GM06990 (cell line): ENCODE measurements around the gene SLC30A10.
A peak's percentile ranks its signal among the peaks of the same experiment; 100 is the strongest.

Experiments used
- DNase-seq: peaks from one replicate; pipeline ENCODE4 v3.0.0-alpha.2; 2011; ENCODE audit not compliant: insufficient read length; ENCODE audit errors: extremely low read depth
- H3K27me3 ChIP-seq: replicated peaks from 2 replicates; pipeline ENCODE4 v1.6.0; 2011; ENCODE audit warnings: low read length; ENCODE audit not compliant: control insufficient read depth, insufficient read depth
- H3K36me3 ChIP-seq: 2 replicates; pipeline ENCODE4 v1.5.1; 2011; ENCODE audit warnings: low read length; ENCODE audit not compliant: control insufficient read depth, insufficient read depth
- H3K4me3 ChIP-seq: replicated peaks from 2 replicates; pipeline ENCODE4 v1.5.1; 2011; ENCODE audit warnings: low read depth, mild to moderate bottlenecking, control low read depth, low read length
- TF ChIP-seq, protein P1 (sequence below): IDR thresholded peaks from 2 replicates; pipeline ENCODE4 v1.5.1; 2011; ENCODE audit warnings: low read length, control low read depth, mild to moderate bottlenecking, inconsistent platforms; ENCODE audit not compliant: insufficient read depth, poor library complexity, severe bottlenecking

The SLC30A10 gene

DNA sequence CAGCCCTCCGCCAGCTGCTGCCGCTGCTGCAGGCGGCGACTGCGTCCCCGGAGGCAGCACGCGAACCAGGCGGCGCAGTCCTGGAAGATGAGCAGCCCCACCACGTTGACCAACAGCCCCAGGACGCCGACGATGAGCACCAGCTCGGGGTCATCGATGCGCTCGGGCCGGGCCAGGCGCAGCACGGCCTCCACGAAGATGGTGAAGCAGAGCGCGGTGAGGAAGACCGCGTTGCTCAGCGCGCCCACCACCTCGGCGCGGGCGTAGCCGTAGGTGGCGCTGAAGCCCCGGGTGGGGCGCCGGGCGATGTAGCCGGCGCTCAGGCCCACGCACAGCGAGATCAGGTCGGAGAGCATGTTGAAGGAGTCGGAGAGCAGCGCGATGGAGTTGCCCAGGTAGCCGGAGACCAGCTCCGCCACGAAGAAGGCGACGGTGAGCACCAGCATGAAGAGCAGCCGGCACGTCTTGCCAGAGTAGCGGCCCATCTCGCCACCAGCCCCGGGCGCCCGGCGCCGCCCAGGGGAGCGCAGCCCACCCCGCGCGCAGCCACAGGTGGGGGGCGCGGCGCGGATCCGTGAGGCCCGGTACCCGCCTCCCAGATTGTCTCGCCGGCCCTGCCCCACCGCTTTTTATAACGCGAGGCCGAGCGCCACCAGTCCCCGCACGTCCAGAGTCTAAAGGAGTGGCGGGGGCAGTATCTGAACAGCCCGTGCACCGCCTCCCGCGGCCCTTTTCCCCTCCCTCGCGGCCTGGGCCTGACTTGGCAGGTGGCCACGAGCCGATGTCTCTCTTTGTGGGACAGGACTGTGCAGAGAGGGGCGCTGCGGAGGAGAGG is at the start of gene SLC30A10:
TSS of gene SLC30A10 (minus strand) at position 602 of the 835 bp plus-strand sequence. CDS start at position 485, 117 bp downstream.
- Histone ChIP-seq H3K4me3 (peak within 1 kb of the TSS; percentile 45), H3K36me3 (no peaks in the 10 kb centered on the region), H3K27me3 (peaks cover 4% of the 10 kb centered on the region)
- TF ChIP-seq, protein P1, sequence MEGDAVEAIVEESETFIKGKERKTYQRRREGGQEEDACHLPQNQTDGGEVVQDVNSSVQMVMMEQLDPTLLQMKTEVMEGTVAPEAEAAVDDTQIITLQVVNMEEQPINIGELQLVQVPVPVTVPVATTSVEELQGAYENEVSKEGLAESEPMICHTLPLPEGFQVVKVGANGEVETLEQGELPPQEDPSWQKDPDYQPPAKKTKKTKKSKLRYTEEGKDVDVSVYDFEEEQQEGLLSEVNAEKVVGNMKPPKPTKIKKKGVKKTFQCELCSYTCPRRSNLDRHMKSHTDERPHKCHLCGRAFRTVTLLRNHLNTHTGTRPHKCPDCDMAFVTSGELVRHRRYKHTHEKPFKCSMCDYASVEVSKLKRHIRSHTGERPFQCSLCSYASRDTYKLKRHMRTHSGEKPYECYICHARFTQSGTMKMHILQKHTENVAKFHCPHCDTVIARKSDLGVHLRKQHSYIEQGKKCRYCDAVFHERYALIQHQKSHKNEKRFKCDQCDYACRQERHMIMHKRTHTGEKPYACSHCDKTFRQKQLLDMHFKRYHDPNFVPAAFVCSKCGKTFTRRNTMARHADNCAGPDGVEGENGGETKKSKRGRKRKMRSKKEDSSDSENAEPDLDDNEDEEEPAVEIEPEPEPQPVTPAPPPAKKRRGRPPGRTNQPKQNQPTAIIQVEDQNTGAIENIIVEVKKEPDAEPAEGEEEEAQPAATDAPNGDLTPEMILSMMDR: peak; percentile 28
- peak; percentile 34 for DNase-seq

DNA sequence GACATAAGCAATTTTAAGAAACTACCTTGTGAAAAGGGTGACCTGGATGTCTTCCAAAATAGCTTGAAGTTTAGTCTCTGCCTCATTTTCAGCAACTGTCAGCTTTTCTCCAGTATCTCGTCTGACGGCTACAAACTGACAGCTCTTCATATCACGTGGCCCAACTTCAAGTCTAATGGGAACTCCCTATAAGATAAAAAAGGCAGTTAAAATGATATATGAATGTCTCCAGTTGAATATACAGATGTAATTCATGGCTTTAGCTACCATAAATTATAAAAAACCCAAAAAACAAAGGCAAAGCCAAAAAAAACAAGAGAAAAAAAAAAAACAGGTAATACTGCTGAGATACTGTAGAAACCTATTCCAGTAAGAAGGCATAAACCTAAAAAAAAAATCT is 44.9 kb upstream of the SLC30A10 start:
- no peaks in the 10 kb centered on the region for H3K27me3 ChIP-seq
- peaks cover 9% of the 10 kb centered on the region for H3K36me3 ChIP-seq
- no peak overlapping the region for H3K4me3 ChIP-seq
- DNase-seq: no peak
- TF ChIP-seq, protein P1: no peak

DNA sequence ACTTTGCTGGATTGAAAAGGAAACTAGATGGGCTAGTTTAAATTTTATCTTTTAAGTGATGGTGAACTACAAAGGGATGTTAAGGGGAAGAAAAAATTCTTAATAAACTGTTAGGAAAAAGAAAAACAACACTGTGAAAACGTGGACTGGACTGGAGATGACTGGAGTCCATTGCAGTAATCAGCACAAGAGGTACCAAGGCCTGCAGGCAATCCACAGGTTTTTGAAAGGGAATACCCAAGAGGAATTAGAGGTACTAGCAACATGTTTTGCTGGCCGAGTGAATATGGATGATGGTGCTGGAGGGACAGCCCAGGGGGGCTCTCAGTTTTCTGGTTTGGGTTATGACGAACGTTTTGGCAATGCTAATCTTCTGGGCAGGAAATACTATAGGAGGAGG is 39.0 kb upstream of the SLC30A10 start:
- no peak for DNase-seq
- Histone ChIP-seq H3K4me3 (no peak overlapping the region), H3K36me3 (peaks cover 3% of the 10 kb centered on the region), H3K27me3 (no peaks in the 10 kb centered on the region)
- TF ChIP-seq, protein P1: no peak

DNA sequence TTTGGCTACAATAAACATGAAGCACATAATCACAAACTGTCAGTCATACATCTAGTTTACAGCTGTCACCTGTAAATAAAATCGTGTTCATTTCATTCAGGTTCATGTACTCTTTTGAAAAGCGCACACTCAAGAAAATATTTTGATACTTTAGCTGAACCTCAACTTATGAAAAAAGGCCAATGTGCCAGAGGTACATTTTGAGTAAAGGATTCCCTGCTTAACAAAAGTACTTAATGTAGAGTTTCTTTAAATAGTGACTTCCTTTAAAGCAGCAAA is 37.7 kb upstream of the SLC30A10 start:
- TF ChIP-seq, protein P1: no peak

DNA sequence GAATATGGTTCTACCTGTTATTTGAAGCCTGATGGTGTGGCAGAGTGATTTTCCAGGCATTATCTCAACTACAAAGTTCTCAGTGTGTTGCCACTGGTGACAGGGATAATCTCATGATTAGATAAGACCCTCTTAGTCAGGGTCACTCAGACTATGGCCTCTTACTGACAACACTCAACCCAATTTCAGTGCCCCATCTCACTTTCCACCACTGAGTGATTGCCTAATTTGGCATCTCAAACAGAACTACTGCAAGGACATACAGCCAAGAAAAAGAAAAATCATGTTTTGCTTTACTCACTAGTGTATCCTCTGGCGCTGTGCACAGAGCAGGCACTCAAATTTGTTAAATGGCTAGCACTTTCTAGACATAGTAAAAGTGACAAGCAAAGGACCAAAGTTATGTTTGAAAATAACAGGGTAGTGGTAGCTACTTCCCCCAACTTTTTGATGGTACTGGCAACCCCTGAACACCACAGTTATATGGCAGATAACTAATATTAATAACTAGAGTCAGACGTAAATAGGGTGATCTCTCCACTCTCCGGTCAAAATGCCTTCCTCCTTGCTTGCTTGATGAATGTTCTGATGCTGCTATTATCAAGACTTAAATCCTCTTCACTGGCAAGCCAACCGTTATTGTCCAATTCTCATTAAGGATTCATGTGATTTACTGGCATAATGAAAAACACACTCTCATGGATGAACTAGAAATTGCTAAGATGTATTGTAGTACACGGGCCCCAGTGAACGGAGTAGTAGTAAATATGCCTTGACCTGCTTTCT is 37.1 kb upstream of the SLC30A10 start:
- TF ChIP-seq, protein P1: no peak
- no peak for DNase-seq
- peaks cover 2% of the 10 kb centered on the region for H3K36me3 ChIP-seq
- no peak overlapping the region for H3K4me3 ChIP-seq
- no peaks in the 10 kb centered on the region for H3K27me3 ChIP-seq

More for the DNA sequence above, 37.7 kb upstream of the SLC30A10 start:
- no peaks in the 10 kb centered on the region for H3K27me3 ChIP-seq
- DNase-seq: no peak
- H3K36me3 ChIP-seq: peaks cover 2% of the 10 kb centered on the region
- H3K4me3 ChIP-seq: no peak overlapping the region
